HCT116 (cell line): ENCODE results near the gene DKK1. TPM values are rescaled to one million over a fixed set of nuclear protein-coding genes. Genes with fewer than 3 reads are reported as not detected.

Source experiments
- ATAC-seq: fragments of 200-7000 bp; cut with Tn5 transposase; 2 replicates; pipeline ENCODE4 v1.9.1; 2020; ENCODE audit warnings: mild to moderate bottlenecking, moderate library complexity
- BruUV-seq: library from RNA; stranded (reverse); fragments of 400-500 nt; replicated peaks from 2 replicates; lab custom pipeline; 2021; lab: Mats Ljungman, UMichigan
- CTCF ChIA-PET: fragments of 300-600 bp; sonication (Branson Sonifier 250); formaldehyde crosslinking; loops from one replicate; lab custom pipeline; 2021; ENCODE audit warnings: antibody characterized with exemption; lab: Charles Lee
- POLR2A ChIA-PET: fragments of 300-600, 350-600 bp; sonication (Branson Sonifier 250); formaldehyde crosslinking; loops from one replicate; lab custom pipeline; 2021; ENCODE audit warnings: antibody characterized with exemption; lab: Charles Lee
- RAD21 ChIA-PET, 2 experiments: fragments of 300-600 bp; sonication (Branson Sonifier 250); formaldehyde crosslinking; loops; one replicate each; lab custom pipeline; 2023; ENCODE audit warnings: low total read pairs in 2 of 2; ENCODE audit not compliant: uncharacterized antibody in 2 of 2, unreplicated experiment in 2 of 2, low non-redundant PET in 1 of 2; lab: Charles Lee
- DNase-seq: peaks from one replicate; pipeline ENCODE4 v3.0.0-alpha.2; 2010; ENCODE audit warnings: low read depth, low spot score
- H2AFZ ChIP-seq: fragments of 200-600 bp; shearing (Covaris generic), sonication (generic); 2 replicates; pipeline ENCODE4 v1.6.1; 2017; ENCODE audit warnings: low read depth, mixed run types, mixed read lengths, antibody characterized with exemption, low read length; ENCODE audit not compliant: poor library complexity, severe bottlenecking
- H3K27ac ChIP-seq: 2 replicates; pipeline ENCODE4 v1.5.1; 2012; ENCODE audit warnings: low read depth, low read length
- H3K27me3 ChIP-seq: fragments of 200-600 bp; sonication (generic); 2 replicates; pipeline ENCODE4 v1.6.1; 2016; ENCODE audit warnings: mixed run types, low read length, mixed read lengths; ENCODE audit not compliant: insufficient read depth
- H3K36me3 ChIP-seq, 2 experiments: fragments of 200-500 bp in 1 of 2; fragments of 200-600 bp in 1 of 2; sonication (Bioruptor generic) in 1 of 2; sonication (generic) in 1 of 2; 2 replicates each; pipeline versions ENCODE4 v1.5.1 to v1.6.1; 2014 to 2016; ENCODE audit warnings: low read length in 2 of 2, inconsistent platforms in 1 of 2, mixed read lengths in 1 of 2, mixed run types in 1 of 2; ENCODE audit not compliant: insufficient read depth in 2 of 2, control insufficient read depth in 1 of 2
- H3K4me1 ChIP-seq, 2 experiments: fragments of 200-600 bp in 1 of 2; sonication (generic) in 1 of 2; 2 replicates each; pipeline versions ENCODE4 v1.5.1 to v1.6.1; 2012 to 2017; ENCODE audit warnings: low read length in 2 of 2, inconsistent platforms in 1 of 2, mild to moderate bottlenecking in 1 of 2, mixed read lengths in 1 of 2, mixed run types in 1 of 2, moderate library complexity in 1 of 2; ENCODE audit not compliant: insufficient read depth in 2 of 2, control insufficient read depth in 1 of 2
- H3K4me2 ChIP-seq: fragments of 200-600 bp; sonication (generic); 2 replicates; pipeline ENCODE4 v1.6.1; 2017; ENCODE audit warnings: mixed run types, low read length, mixed read lengths
- H3K4me3 ChIP-seq, 2 experiments: fragments of 200-600 bp in 1 of 2; sonication (generic) in 1 of 2; replicated peaks in 1 of 2; 2 replicates each; pipeline ENCODE4 v1.5.1; 2011 to 2016; ENCODE audit warnings: low read length in 2 of 2, control low read depth in 1 of 2, low read depth in 1 of 2, mild to moderate bottlenecking in 1 of 2, mixed read lengths in 1 of 2, mixed run types in 1 of 2
- H3K79me2 ChIP-seq: fragments of 200-600 bp; sonication (generic); 2 replicates; pipeline ENCODE4 v1.6.1; 2017; ENCODE audit warnings: mild to moderate bottlenecking, mixed run types, low read length, moderate library complexity, mixed read lengths; ENCODE audit not compliant: insufficient read depth
- H3K9ac ChIP-seq: fragments of 200-600 bp; sonication (generic); 2 replicates; pipeline ENCODE4 v1.6.1; 2016; ENCODE audit warnings: low read length, mixed read lengths
- H3K9me2 ChIP-seq: fragments of 200-600 bp; sonication (generic), shearing (Covaris generic); 2 replicates; pipeline ENCODE4 v1.6.1; 2017; ENCODE audit warnings: mixed run types, mild to moderate bottlenecking, moderate library complexity; ENCODE audit not compliant: insufficient read depth
- H3K9me3 ChIP-seq, 2 experiments: fragments of 200-500 bp in 1 of 2; fragments of 200-600 bp in 1 of 2; sonication (Bioruptor generic) in 1 of 2; sonication (generic) in 1 of 2; 2 replicates each; pipeline ENCODE4 v1.6.1; 2014 to 2017; ENCODE audit warnings: low read length in 2 of 2, mixed read lengths in 2 of 2, inconsistent platforms in 1 of 2, low read depth in 1 of 2, mild to moderate bottlenecking in 1 of 2, mixed run types in 1 of 2, moderate library complexity in 1 of 2; ENCODE audit not compliant: control insufficient read depth in 1 of 2, insufficient read depth in 1 of 2
- H4K20me1 ChIP-seq: fragments of 200-600 bp; sonication (generic), shearing (Covaris generic); 2 replicates; pipeline ENCODE4 v1.6.1; 2017; ENCODE audit warnings: mixed run types, mild to moderate bottlenecking, moderate library complexity; ENCODE audit not compliant: insufficient read depth
- CEBPB ChIP-seq: IDR thresholded peaks from 2 replicates; pipeline ENCODE4 v1.6.1; 2012; ENCODE audit warnings: low read depth
- JUND ChIP-seq: IDR thresholded peaks from 2 replicates; pipeline ENCODE4 v1.6.1; 2012
- POLR2A ChIP-seq: IDR thresholded peaks from 2 replicates; pipeline ENCODE4 v1.7.0; 2011; ENCODE audit warnings: borderline replicate concordance; ENCODE audit not compliant: insufficient read depth, insufficient read length; ENCODE audit errors: extremely low read depth
- SRF ChIP-seq: IDR thresholded peaks from 2 replicates; pipeline ENCODE4 v1.6.1; 2012; ENCODE audit warnings: low read depth
- YY1 ChIP-seq: IDR thresholded peaks from 2 replicates; pipeline ENCODE4 v1.6.1; 2011; ENCODE audit warnings: low read length, low read depth, moderate library complexity, mild to moderate bottlenecking; ENCODE audit not compliant: insufficient replicate concordance; ENCODE audit errors: extremely low read depth
- ZNF274 ChIP-seq: fragments of 200-500 bp; sonication (Bioruptor generic); IDR thresholded peaks from 2 replicates; pipeline ENCODE4 v1.6.1; 2014; ENCODE audit warnings: mild to moderate bottlenecking, low read depth, low read length, inconsistent platforms
- intact Hi-C: fragments of 100-400 bp; cut with micrococcal nuclease; formaldehyde crosslinking; loops from 2 replicates; pipeline ENCODE4 v1.10.0; 2022
- total RNA-seq: library from RNA; stranded (reverse); gene quantifications from one replicate; pipeline ENCODE4 v1.2.1, GENCODE V29; 2021; ENCODE audit not compliant: unreplicated experiment
- TF ChIP-seq, protein P1 (sequence below): IDR thresholded peaks from 2 replicates; pipeline ENCODE4 v1.6.1; 2011; ENCODE audit warnings: mild to moderate bottlenecking, low read length, moderate library complexity; ENCODE audit not compliant: insufficient replicate concordance; ENCODE audit errors: extremely low read depth
- TF ChIP-seq, protein P2 (sequence below): IDR thresholded peaks from 2 replicates; pipeline ENCODE4 v1.6.1; 2012; ENCODE audit warnings: low read depth

Gene DKK1
- total RNA-seq, 1 experiment from 2014 or later = 315 TPM

DNA sequence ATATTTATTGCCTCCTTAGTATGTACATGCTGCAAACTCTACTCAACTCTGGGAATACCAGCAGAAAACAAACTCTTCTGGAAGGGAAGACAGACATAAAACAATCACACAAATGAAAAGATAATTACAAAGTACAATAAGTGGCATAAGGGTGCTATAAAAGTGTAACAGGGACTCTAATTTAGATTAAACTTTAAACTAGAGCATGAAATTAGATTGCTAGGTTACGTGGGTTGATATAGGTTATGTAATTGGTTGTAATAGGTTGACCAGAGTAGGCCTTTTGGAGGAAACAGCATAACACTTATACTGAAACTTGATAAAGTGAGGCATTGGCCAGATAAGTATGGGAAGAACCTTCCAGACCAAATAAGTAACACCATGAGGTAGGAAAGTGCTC is 26.2 kb upstream of the DKK1 start:
- H3K4me3 ChIP-seq = no peak overlapping the region
- ChIA-PET POLR2A (no interaction called here), RAD21 (no interaction called here), CTCF (no interaction called here)
- no peaks in the 10 kb centered on the region for H3K4me1 ChIP-seq
- no peak overlapping the region for H3K4me2 ChIP-seq
- DNase-seq = no peak
- no TSS peak for BruUV-seq
- no peaks in the 10 kb centered on the region for H3K36me3 ChIP-seq
- no peak overlapping the region for H2AFZ ChIP-seq
- TF ChIP-seq CEBPB (no peak), SRF (no peak), POLR2A (no peak), YY1 (no peak), JUND (no peak), ZNF274 (no peak)
- TF ChIP-seq, protein P1, sequence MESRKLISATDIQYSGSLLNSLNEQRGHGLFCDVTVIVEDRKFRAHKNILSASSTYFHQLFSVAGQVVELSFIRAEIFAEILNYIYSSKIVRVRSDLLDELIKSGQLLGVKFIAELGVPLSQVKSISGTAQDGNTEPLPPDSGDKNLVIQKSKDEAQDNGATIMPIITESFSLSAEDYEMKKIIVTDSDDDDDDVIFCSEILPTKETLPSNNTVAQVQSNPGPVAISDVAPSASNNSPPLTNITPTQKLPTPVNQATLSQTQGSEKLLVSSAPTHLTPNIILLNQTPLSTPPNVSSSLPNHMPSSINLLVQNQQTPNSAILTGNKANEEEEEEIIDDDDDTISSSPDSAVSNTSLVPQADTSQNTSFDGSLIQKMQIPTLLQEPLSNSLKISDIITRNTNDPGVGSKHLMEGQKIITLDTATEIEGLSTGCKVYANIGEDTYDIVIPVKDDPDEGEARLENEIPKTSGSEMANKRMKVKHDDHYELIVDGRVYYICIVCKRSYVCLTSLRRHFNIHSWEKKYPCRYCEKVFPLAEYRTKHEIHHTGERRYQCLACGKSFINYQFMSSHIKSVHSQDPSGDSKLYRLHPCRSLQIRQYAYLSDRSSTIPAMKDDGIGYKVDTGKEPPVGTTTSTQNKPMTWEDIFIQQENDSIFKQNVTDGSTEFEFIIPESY = no peak
- TF ChIP-seq, protein P2, sequence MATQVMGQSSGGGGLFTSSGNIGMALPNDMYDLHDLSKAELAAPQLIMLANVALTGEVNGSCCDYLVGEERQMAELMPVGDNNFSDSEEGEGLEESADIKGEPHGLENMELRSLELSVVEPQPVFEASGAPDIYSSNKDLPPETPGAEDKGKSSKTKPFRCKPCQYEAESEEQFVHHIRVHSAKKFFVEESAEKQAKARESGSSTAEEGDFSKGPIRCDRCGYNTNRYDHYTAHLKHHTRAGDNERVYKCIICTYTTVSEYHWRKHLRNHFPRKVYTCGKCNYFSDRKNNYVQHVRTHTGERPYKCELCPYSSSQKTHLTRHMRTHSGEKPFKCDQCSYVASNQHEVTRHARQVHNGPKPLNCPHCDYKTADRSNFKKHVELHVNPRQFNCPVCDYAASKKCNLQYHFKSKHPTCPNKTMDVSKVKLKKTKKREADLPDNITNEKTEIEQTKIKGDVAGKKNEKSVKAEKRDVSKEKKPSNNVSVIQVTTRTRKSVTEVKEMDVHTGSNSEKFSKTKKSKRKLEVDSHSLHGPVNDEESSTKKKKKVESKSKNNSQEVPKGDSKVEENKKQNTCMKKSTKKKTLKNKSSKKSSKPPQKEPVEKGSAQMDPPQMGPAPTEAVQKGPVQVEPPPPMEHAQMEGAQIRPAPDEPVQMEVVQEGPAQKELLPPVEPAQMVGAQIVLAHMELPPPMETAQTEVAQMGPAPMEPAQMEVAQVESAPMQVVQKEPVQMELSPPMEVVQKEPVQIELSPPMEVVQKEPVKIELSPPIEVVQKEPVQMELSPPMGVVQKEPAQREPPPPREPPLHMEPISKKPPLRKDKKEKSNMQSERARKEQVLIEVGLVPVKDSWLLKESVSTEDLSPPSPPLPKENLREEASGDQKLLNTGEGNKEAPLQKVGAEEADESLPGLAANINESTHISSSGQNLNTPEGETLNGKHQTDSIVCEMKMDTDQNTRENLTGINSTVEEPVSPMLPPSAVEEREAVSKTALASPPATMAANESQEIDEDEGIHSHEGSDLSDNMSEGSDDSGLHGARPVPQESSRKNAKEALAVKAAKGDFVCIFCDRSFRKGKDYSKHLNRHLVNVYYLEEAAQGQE = no peak
- H3K27ac ChIP-seq = no peak overlapping the region
- intact Hi-C loops = no loop called here
- H3K9me2 ChIP-seq = no peaks in the 10 kb centered on the region; the same call in 1 of the 2 replicates
- H3K27me3 ChIP-seq = no peaks in the 10 kb centered on the region
- no peak for ATAC-seq
- no peaks in the 10 kb centered on the region for H3K79me2 ChIP-seq
- no peak overlapping the region for H3K9ac ChIP-seq
- no peaks in the 10 kb centered on the region; the same call in 1 of the 2 replicates for H4K20me1 ChIP-seq
- H3K9me3 ChIP-seq = no peaks in the 10 kb centered on the region
